Fibroblast of pulmonary artery (primary cell): ENCODE data around the gene SYNGR4.

Experiments used
- DNase-seq: peaks from one replicate; pipeline ENCODE4 v3.0.0-alpha.2; 2010; ENCODE audit warnings: low read depth
- H3K4me3 ChIP-seq: replicated peaks from 2 replicates; pipeline ENCODE4 v1.5.1; 2011; ENCODE audit warnings: low read depth, mild to moderate bottlenecking, control low read depth, low read length, moderate library complexity
- CTCF ChIP-seq: IDR thresholded peaks from 2 replicates; pipeline ENCODE4 v1.5.1; 2011; ENCODE audit warnings: mild to moderate bottlenecking, control low read depth, low read length, inconsistent platforms; ENCODE audit errors: missing control alignments

The SYNGR4 gene

DNA sequence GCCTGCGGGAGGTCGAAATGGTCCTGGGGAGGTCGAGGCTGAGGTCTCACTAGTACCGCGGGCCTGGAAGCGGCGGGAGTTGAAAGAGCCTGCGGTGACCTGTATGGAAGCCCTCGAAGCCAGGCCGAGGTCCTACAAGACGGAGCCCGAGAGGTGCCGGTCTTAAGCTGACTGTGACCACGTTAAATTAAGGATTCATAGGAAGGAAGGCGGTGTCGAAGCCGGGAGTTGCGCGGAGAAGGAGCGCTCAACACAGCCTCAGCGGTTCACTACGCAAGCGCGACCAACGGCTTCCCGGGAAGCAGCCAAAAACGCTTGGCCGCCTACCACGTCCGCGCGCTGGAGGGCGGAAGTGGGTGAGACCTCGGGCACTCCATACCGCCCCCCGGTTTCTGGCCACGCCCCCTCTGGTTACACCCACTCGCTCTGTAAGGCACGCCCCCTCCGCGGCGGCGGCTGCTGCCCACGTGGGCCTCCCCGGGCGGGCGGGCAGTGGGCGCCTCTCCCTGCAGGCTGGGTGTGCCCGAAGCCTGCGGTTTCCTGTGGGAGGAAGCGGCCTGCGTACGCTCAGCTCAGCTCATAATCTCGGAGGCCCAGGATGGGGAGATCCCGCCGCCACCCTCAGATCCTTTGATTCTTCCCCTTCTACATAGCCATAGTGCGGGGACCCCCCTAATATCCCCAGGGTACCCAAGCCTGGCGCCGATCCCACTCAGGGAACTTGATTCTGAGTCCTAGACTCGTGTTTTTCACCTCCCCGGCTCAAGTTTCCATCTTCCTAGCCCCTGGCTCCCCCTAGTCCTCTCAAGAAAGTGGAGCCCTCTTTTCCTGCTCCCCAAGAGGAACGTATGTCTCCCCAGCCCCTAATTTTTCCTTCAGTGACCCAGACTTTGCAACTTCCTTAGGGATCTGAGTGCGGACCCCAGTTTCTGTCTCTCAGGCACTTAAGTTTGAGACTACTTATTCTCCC lies 42.3 kb upstream of the SYNGR4 start:
- no peak for TF ChIP-seq CTCF
- peak overlapping the region; percentile 62 for H3K4me3 ChIP-seq
- peak; percentile 99 for DNase-seq

- H3K4me3 ChIP-seq, result peak within 1 kb of the TSS; percentile 92
- no peak for TF ChIP-seq CTCF
- peak; percentile 94 for DNase-seq
These were observed 38.8 kb upstream of the SYNGR4 start, which contains the start of gene EMP3 for GRCh38 chr19:48325265-48325910. Gene EMP3, plus strand, starts transcription at chr19:48325552. Its CDS starts 1,293 bp downstream, at chr19:48326845.

DNA sequence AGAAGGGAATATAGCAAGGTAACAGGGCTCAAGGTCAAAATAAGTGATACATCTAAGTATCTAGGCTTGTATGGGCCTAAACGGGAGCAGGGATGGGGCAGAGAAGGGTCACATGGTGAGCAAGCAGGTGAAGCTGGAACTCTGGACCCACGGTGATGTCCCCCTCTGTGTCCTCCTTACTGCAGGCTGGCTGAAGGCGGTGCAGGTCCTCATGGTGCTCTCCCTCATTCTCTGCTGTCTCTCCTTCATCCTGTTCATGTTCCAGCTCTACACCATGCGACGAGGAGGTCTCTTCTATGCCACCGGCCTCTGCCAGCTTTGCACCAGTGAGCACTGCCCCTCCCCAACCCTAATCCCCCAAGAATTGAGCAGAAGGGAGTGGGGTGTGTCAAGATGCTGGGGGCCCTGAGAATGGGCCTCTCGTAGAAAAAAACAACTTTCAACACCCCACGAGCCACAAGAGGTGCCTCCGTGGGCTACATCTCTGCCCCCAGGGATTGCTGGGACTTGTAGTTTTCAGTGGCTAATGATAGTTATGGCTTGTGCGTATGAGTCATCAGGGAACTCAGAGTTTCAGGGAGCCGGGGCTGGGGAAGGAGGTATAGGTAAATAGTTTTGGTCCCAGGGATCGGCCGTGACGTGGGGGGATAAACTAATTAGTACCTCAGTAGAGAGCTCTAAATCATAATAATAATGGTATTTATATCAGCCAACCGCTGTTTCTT lies 34.8 kb upstream of the SYNGR4 start:
- no peak overlapping the region for H3K4me3 ChIP-seq

DNA sequence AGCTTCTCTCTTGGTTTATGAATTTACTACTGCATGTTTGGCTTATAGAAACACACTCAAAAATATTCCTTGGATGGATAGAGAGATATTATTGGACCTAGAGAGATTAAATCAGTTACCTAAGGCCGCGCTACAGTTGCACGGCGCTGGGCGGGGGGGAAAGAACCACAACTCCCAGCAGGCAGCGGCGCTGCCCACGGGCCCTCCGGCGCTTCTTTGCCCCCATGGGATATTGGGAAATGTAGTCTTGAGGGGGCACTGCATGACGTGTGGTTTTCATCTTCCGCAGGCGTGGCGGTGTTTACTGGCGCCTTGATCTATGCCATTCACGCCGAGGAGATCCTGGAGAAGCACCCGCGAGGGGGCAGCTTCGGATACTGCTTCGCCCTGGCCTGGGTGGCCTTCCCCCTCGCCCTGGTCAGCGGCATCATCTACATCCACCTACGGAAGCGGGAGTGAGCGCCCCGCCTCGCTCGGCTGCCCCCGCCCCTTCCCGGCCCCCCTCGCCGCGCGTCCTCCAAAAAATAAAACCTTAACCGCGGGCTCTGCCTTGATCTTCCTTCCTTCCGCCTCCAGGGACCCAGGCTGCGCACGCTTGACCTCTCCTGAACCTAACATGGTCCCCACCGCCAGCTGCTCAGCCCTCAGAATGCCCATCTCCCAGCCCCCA lies 34.0 kb upstream of the SYNGR4 start:
- no peak for TF ChIP-seq CTCF
- DNase-seq, result no peak
- H3K4me3 ChIP-seq, result no peak overlapping the region

More for the DNA sequence above, 34.8 kb upstream of the SYNGR4 start:
- DNase-seq, result peak; percentile 44
- TF ChIP-seq CTCF, result no peak

DNA sequence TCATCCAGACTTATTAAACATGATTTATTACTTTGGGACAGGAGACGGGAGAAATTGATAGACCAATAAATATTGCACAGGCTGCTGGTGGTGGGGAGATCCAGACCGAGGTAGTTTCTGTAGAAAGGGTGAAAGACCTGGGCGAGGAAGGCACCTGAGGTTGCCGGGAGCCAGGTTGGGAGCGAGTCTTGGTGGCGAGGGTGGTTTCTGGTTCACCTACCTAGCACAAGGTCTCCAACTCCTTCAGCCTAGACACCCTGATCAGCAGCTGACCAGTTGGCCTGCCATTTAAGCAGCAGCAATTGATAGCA lies 31.9 kb upstream of the SYNGR4 start:
- no peak for TF ChIP-seq CTCF
- DNase-seq, result no peak
- peak overlapping the region; percentile 22 for H3K4me3 ChIP-seq

DNA sequence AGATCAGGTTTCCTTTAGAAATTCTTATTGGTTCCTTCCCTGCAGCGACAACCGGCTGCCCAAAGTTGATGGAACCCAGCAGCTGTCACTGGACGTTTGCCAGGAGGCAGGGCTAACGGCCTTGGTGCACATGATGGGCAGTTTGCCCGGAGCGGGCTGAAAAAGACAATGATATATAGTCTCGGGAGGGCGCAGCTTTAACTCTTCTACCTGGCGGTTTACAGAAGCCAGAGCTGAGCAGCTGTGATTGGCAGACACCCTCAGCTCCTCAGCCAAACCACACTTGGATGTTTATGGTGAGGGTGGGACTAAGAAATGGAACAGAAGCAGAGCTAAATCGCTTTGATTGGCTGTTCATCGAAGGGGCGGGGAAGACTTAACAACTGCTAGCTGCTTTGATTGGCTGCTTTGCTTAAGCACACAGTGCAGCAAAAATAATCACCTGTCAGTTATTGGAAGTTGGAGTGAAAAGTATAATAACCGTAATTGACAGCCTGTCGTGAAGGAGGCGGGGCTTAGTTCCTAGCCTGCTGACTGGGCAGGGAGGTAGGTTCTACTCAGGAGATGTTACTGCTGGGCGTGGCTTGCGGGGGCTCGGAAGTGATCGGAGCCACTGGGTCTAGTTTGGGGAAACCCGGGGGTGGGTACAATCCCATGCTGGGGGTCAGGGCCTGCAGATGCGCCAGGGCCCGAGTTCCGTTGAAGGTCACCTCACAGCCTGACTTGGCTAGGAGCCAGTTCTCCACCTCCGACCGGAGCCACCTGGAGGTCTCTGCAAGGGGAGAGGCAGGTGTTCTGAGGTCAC lies 31.3 kb upstream of the SYNGR4 start:
- peak overlapping the region; percentile 40 for H3K4me3 ChIP-seq
- no peak for TF ChIP-seq CTCF
- peak; percentile 99 for DNase-seq
